RPMI7951 (cell line): ENCODE results near the gene CGREF1. TPM values are rescaled to one million over a fixed set of nuclear protein-coding genes. Genes with fewer than 3 reads are reported as not detected.
"Not testable (repeated sequence)": the region's sequence is repeated elsewhere in the genome, so short reads cannot be mapped to it uniquely, and the experiment has no call there.

Experiments used
- DNase-seq: peaks from one replicate; pipeline ENCODE4 v3.0.0-alpha.2; 2012; ENCODE audit warnings: low read depth
- total RNA-seq: library from RNA; depleted of rRNA; stranded (reverse); fragments of >200 nt; shearing (Covaris generic); gene quantifications from 2 replicates; pipeline ENCODE4 v1.2.3, GENCODE V29; 2014

Gene CGREF1
- total RNA-seq, 1 experiment from 2014 or later, result 5.3 TPM

DNA sequence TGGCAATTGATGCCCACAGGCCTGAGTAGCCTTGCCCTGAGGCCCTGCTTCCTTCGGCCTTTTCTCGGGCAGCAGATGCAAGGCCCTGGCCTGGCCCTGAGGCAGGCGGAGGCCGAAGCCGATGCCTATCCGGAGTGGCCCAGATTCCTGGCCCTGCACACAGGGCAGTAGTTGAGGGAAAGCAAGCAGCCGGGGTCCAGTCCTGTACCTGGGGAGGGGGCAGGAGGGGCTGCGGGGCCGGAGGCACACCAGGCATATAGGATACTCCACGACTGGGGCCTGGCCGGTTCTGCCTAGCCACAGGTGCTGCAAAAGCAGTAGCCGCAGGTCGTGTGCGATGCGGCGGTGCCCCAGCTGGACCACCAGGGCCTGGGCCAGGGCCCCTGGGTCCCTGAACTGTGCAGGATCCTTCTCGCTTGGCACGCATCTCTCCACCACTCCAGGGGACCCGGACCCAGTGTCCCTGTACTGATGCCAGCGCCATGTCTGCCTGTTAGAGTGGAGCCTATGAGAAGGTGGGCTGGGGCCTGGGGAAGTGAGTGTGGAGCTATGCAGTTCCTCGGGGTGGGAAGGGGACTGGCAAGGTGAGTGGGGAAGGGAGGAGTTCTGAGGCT lies 18.5 kb upstream of the CGREF1 start:
- DNase-seq, result no peak

DNA sequence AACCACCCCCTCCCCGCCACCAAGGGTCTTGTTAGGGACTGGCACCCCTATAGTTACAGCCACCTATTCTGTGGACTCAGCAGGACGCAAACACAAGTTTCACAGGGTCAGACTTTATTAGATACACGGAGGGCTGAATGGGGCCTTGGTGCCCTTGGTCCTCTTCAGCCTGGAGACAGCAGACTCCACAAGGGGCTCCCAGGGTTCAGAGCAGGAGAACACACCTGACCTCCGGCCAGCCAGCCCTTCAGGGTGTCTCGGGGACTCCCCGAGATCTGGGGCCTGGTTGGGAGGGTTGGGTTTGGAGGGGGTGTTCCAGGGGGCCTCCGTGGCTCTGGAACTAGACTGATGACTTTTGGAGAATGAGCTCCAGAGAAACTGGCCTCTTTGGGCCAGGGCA lies 17.8 kb upstream of the CGREF1 start:
- DNase-seq, result no peak

DNA sequence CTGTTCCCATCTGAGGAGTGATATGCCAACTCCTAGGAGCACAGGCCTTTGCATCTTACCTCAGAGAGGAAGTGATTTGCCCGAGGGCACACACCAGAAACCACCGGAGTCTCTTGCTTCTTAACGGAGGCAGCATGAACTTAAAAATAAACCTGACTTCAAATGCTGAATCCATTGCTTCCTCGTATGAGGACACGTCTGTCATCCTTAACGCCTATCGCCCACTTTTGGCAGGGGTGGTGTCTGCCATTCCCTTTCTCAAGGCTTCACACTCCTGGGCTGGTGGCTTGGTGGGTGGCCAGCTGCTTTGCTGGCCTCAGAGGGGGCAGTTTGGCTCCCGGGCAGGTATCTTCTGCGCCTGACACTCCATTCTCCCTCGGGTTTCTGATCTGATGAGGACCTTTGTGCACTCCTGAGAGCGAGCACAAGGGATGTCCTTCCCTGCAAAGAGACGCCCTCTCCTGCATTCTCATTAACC lies 16.6 kb upstream of the CGREF1 start:
- DNase-seq, result no peak

DNA sequence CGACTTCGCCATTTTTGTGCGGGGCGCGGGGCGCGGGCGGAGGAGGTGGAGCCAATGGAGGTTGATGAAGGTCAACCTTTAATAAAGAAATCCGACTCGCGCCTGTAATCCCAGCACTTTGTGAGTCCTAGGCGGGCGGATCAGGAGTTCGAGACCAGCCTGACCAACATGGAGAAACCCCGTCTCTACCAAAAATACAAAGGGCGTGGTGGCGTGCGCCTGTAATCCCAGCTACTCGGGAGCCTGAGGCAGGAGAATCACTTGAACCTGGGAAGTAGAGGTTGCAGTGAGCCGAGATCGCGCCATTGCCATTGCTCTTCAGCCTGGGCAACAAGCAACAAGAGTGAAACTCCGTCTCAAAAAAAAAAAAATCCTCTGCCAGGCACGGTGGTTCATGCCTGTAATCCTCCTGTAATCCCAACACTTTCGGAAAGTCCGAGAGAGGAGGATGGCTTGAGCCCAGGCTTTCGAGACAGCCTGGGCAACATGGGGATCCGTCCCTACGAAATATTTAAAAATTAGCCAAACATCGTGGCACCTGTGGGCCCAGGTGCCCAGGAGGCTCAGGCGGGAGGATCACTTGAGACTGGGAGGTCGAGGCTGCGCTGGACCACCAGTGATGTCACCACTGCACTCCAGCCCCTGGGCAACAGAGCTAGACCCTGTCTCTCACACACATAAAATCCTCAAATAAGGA lies 16.0 kb upstream of the CGREF1 start:
- DNase-seq, result no peak

DNA sequence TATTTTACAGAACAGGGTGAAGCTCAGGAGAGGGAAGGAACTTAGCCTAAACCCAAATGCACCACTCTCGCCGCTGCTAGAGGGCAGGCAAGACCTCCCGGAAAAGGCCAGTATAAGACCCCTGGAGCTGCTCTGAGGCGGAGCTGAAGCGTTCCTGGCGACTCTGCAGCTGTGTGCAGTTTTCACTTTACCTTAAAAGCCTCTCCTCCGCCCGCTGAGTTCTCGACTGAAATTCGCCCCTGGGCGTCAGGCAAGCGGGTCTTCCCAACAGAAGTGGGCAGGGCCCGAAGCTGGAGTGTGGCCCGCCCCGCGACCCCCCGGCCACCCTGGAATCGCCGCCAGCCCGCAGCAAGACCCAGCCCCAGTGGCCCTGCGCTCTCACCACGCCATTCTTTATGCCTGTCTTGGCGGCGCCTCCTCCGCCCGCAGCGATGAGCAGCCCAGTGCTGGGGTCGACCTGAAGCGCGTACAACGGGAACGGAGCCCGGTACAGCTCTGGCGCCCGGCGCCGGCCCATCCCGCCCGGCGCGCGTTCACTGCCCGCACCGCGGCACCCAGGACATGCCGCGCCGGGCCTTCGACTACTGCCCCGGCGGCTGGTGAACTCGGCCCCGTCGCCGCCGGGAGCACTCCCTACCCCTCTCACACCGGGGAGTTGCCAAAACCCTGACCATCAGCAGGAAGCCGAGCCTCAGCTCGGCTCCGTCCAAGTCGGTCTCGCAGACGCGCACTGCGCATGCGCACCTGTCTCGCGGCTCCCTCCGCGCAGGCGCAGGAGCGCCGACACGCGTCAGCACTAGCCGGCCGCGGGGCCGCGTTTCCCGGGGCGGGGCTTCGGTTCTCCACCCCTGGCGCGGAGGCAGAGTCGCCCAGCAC lies 15.2 kb upstream of the CGREF1 start, which contains the start of gene PREB:
TSS of gene PREB (minus strand) at position 732 of the 876 bp plus-strand sequence. CDS start at position 517, 215 bp downstream.
- DNase-seq, result peak; percentile 93

DNA sequence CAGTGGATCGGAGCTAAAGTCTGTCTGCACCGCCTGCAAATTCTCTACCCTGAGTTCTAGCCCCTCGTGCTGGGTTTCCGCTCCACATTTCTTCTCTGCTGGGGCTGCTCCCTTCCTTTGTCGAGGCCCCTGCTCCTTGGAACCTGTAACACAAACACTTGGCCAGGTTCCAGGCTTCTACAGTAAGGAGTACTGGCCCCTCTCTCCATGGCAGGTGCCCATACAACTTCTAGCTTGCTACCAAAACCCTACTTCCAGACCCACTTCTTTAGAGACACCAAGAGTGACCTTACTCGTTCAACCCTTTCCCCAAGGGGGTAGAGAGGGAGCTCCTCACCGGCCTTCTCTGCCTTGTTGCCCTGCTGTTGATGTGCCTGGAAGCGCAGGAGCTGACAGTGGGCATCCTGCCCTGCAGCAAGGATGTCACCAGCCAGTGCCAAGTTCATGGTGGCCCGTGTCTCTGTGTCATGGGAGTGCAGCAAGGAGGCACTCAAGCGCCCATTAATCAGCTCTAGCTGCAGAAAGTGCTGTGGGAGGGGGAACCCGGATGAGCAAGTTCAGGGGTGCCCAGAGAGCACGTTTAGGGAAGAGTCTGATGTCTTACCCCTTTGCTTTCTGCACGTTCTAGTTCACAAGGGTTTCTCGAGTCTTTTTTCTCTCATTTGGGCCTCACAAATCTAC lies 14.4 kb upstream of the CGREF1 start:
- DNase-seq, result no peak

DNA sequence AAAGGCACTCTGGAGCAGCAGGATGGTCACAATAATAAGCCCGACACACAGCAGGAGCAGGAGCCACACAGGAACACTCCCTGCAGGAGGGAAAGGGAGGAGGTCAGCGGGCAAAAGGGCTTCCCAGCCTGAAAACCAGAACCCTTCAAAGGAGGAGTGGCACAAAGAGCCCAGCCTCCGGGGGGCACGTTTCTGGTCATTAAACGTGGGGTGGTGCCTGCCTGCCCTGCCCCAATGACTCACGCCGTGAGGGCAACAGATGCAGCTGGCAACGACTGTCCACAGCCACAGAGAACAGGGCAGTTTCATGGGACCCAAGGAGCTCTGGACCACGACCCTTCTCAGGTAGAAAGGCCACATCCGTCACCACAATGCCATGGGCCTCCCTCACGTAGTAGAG lies 12.5 kb upstream of the CGREF1 start:
- DNase-seq, result no peak

DNA sequence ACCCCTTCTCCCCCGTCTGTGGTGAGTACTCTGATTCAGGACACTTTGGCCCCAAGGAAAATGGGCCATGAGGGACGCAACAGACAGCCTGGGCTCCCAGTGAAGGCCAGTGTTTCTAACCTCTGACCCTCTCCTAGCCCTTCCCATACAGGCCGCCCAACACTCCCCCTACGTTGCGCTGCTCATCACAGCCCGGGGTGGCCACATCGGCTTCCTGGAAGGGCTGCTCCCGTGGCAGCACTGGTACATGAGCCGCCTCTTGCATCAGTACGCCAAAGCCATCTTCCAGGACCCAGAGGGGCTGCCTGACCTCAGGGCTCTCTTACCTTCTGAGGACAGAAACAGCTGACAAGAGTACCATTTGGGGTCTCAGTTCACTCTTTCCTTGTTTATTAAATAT lies 11.5 kb upstream of the CGREF1 start:
- DNase-seq, result no peak

DNA sequence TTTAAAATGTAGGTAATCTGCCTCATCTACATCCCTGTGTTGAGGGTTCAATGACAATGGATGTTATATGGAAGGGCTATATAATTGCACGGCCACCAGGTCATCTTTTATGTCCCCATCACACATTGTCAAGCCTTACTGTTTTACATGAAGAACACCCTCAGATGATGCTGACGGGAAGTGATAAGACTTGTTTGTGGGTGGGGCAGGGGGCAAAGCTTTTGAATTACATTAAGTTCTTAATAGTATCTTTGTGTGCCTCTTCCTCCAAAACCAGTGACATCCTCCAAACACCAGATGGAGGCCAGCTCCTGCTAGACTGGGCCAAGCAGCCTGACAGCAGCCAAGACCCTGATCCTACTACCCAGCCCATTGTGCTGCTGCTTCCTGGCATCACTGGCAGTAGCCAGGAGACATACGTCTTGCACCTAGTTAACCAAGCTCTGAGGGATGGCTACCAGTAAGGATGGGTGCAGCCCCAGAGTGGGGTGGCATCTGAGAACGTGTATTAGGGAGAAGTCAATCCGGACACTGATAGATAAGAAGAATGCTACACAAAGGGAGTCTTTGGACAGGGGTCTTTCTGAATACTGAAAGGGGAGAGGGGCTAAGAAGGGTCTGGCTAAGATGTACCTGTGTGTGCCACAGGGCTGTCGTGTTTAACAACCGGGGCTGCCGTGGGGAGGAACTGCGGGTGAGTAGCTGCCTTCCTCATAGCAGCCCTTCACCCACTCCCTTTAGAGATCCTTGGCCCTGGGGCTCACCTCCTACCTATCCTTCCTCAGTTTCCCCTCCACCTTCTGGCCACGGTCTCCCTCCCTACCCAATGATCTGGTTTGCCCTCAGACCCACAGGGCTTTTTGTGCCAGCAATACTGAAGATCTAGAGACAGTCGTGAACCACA lies 10.0 kb upstream of the CGREF1 start:
- DNase-seq, result no peak

DNA sequence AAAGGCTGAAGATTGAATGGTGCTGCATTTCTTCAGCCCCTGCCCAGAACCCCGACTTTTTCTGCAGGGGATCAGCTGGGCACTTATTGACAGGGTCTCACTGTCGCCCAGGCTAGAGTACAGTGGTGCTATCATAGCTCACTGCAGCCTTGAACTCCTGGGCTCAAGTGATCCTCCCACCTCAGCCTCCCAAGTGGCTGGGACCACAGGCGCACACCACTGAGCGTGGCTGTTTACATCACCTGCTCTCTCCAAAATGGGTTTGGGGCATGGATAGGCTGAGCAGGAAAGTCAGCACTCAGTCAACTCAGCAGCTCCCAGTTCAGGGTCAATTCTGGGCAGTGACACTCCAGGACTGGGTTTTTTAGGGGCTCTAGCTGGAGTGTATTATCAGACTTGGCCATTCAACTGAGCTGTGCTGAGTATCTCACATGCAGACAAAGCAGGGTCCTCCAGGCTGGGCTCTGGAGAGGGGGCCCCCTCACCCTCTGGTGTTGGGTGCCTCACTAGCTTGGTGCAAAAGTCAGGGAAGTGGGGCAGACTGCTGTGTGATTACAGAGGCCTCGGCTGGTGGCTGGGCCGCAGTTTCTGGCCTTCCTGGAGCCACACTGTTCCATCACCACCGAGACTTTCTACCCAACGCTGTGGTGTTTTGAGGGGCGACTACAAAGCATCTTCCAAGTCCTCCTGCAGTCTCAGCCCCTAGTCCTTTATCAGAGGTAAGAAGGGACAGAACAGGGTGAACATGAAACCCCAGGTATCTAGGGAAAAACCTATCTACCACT lies 9.1 kb upstream of the CGREF1 start:
- DNase-seq, result no peak

DNA sequence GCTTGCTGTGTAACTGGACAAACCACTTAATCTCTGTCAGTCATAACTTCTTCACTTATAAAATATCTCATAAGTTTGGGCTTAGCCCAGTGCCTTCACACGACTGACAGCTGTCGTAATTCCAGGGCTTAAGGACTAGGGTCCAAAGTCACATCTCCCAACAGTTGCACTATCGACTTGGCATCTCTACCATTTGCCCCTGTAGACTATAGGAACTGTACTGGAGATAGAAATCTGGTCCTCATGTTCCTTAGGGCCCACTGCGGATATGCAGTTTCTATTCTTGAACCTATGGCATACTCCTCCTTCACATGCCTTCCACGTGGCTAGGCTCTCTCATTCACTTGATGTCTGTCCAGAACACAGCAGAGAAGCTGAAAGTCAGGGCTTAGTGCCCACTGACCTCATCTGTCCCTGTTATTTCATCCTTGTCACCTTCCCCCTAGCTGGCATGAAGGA lies 7.4 kb upstream of the CGREF1 start:
- no peak for DNase-seq

DNA sequence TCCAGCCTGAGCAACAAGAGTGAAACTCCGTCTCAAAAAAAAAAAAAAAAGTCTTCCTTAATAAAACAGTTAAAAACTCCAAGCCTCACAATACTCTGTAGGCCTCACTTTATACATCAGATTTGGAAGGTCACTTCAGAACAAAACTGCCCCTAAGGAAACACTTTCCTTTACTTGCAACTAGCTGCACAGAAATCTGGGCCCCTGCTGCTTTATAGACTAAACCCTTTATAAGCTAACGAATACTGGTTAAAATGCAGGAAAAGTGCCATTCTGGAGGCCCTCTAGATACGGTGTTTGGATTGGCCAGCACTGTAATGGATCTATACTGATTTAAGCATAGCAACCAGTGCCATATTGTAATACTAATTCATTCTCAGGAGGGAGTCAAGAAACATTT lies 6.2 kb upstream of the CGREF1 start:
- no peak for DNase-seq

DNA sequence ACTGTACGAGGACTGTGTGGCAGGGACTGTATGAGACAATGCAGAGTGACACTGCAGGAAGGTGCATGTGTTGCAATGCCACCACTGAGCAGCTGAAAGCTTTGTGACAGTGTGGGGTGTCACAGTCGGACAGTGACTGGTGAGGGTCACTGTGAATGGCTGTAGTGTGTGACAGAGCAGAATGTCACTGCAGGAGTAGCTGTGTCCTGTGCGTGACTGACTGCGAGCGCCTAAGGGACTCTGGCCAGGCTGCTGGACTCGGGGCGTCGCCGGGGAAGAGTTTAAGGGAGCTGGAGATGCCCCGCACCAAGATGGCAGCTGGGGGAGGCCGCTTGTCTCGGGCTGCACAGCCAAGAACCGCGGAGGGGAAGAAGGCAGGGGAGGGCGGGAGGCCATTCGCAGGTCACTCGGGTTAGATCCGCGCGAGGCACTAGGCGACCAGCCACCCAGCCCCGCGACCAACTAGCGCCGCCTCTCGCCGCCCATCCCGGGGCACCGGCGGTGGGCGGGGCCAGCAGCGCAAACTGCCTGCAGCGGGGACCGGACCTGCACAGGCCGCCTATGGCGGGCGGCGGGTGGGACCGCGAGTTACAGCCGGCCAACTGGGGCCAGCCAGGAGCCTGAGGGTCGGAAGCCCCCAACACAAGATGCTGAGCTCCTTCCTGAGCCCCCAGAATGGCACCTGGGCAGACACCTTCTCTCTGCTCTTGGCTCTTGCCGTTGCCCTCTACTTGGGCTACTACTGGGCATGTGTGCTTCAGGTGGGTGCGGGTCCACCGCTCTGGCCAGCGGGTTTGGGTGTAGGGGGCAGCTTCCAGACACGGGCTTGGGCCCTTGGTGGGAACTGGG lies 4.6 kb upstream of the CGREF1 start, which contains the start of gene ABHD1:
TSS of gene ABHD1 (plus strand) at position 514 of the 849 bp plus-strand sequence. CDS start at position 648, 134 bp downstream.
- peak; percentile 35 for DNase-seq

DNA sequence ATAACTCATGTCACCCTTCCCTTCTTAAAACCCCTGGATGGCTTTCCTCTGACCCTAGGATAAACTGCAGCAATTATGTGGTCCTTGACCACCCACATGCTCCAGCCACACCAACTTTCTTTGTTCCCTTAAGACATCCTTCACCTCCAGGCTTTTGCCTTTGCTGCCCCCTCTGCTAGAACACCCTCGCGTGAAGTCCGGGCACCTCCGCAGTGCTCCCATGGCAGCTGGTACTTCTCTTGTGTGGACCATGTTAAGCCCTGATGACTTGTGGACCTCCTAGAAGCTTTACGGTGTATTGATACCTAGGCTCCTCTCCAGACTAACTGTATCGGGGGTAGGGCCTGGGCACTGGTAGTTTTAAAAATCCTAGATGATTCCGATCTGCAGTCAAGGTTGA lies 3.9 kb upstream of the CGREF1 start:
- no peak for DNase-seq

DNA sequence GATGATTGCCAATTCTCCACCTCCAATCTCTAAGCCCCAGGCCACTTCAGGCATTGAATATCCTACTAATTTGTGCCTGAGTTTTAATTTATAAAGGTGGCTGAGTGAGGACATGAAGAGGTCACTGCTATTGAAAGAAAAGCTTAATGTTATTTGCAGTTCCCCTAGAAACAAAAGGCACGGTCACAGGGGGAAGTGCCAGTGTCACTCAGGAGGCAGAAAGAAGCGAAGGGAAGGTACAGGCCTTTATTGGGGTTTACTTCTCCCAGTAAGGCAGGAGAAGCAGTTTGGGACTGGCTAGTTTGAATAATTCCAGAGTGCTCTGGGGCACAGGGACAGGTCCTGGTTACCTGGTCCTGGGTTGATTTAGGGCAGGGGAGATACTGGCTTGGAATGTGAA lies 3.0 kb upstream of the CGREF1 start:
- no peak for DNase-seq

DNA sequence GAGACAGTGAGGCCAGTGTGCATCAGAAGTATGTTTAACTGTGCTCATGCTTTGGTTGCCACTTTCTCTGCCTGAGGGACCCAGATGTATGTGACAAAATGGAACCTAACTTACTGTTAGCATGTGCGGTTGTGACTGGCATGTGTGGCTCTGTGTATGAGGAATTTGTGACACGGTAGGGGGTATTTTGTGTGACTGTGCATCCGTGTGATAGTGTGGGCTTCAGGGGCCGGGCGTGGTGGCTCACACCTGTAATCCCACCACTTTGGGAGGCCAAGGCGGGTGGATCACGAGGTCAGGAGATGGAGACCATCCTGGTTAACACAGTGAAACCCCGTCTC lies 372 bp upstream of the CGREF1 start:
- not testable (repeated sequence) for DNase-seq

DNA sequence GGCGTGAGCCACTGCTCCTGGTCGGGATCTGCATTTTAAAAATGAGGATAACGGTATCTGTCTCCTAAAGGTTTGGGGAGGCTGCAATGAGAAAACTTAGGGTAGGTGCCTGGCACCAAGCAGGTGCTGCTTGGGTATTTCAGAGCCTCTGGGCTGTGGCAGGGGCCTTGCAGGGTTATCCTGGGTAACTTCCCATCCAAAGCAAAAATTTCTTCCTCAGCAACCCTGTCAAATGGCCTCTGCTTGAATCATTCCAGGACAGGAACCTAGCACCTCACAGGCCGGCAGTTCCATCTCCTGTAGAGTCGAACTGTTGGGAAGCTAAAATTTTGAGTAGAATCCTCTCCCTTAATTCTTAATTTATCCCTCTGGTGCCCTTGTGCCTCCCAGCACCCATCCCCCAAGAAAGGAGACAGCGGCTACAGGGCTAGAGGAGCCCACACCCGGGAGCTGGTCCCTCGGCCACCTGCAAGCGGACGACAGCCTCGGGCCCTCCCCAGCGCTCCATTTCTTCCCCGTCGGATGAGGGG lies 868 bp downstream of the CGREF1 start:
- DNase-seq, result no peak

DNA sequence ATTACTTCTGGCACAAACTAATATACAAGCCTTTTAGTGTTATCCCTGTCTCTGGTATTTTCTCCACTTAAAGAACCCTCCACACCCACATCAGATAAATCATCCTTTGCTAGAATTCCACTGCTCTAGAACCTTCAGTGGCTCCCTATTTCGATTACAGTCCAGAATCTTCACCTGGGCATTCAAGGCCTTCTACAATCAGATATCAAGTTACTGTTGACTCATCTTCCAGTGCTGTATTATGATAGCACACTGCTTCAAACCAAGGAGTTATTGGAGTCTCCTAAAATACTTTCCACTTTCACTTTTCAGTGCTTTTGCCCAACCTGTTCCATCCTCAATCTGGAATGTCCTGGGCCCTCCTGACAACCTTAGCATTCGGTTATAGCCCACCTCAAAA lies 3.4 kb downstream of the CGREF1 start:
- DNase-seq, result no peak
